Loucy (cell line): Measurements from ENCODE around the gene TRPC3.

ENCODE experiments used
- CTCF ChIP-seq: fragments of 200-600 bp; sonication (generic); conservative IDR thresholded peaks from 2 replicates; pipeline ENCODE4 v1.5.1; 2014; ENCODE audit warnings: mild to moderate bottlenecking, antibody characterized with exemption, low read length
- EZH2phosphoT487 ChIP-seq: fragments of 200-600 bp; IDR thresholded peaks from 2 replicates; pipeline ENCODE4 v1.6.1; 2018; ENCODE audit warnings: antibody characterized with exemption, mild to moderate bottlenecking, moderate library complexity, borderline replicate concordance

GRCh38 chr4:121860121-121860520, 91.7 kb downstream of the TRPC3 start:
- no peak for TF ChIP-seq CTCF
- no peak for TF ChIP-seq EZH2phosphoT487
